Body of pancreas (tissue), 4 donors: ENCODE measurements around the gene GAD2.

ENCODE experiments used
- POLR2A ChIP-seq, 3 donors: fragments of 450-650 bp; IDR thresholded peaks; one replicate each; pipeline ENCODE4 v1.6.1; 2016; ENCODE audit warnings: antibody characterized with exemption in 3 of 3, mild to moderate bottlenecking in 2 of 3
- TF ChIP-seq, protein P1 (sequence below), 7 experiments: fragments of 450-650 bp in 4 of 7; fragments of 200-600 bp in 3 of 7; sonication (generic) in 3 of 7; IDR thresholded peaks; one replicate each; pipeline ENCODE4 v1.5.1; 2016 to 2019; ENCODE audit warnings: antibody characterized with exemption in 7 of 7

DNA sequence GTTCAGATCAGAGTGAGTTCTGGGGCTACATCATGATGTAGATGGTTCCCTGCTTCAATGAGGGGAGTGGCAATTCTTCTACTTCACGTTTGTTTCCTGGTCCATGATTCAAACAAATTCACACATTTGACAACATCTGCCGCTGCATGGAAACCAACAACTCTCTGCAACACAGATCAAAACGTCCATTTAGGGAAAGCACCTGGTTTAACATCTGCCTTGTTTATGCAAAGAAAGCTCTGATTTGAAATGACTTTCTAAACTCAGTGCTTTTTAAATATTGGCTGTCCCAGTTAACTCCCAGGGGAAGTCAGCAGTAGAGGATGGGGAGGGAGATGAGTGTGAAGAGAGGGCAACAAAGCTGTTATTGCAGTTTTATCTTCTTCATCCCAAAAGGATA is 93.8 kb downstream of the GAD2 start:
- TF ChIP-seq, protein P1, sequence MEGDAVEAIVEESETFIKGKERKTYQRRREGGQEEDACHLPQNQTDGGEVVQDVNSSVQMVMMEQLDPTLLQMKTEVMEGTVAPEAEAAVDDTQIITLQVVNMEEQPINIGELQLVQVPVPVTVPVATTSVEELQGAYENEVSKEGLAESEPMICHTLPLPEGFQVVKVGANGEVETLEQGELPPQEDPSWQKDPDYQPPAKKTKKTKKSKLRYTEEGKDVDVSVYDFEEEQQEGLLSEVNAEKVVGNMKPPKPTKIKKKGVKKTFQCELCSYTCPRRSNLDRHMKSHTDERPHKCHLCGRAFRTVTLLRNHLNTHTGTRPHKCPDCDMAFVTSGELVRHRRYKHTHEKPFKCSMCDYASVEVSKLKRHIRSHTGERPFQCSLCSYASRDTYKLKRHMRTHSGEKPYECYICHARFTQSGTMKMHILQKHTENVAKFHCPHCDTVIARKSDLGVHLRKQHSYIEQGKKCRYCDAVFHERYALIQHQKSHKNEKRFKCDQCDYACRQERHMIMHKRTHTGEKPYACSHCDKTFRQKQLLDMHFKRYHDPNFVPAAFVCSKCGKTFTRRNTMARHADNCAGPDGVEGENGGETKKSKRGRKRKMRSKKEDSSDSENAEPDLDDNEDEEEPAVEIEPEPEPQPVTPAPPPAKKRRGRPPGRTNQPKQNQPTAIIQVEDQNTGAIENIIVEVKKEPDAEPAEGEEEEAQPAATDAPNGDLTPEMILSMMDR (IDR thresholded peaks at IDR 0.05) = no peak
- TF ChIP-seq POLR2A (IDR thresholded peaks at IDR 0.05) = no peak
